HG02840 (cell line): ENCODE measurements around the gene LCAT.

ENCODE experiments used
- ATAC-seq: cut with Tn5 transposase; IDR thresholded peaks from one replicate; pipeline ENCODE4 v1.9.1; 2021; ENCODE audit warnings: mild to moderate bottlenecking, moderate library complexity, moderate number of reproducible peaks; ENCODE audit not compliant: unreplicated experiment, low FRiP score

Gene LCAT

DNA sequence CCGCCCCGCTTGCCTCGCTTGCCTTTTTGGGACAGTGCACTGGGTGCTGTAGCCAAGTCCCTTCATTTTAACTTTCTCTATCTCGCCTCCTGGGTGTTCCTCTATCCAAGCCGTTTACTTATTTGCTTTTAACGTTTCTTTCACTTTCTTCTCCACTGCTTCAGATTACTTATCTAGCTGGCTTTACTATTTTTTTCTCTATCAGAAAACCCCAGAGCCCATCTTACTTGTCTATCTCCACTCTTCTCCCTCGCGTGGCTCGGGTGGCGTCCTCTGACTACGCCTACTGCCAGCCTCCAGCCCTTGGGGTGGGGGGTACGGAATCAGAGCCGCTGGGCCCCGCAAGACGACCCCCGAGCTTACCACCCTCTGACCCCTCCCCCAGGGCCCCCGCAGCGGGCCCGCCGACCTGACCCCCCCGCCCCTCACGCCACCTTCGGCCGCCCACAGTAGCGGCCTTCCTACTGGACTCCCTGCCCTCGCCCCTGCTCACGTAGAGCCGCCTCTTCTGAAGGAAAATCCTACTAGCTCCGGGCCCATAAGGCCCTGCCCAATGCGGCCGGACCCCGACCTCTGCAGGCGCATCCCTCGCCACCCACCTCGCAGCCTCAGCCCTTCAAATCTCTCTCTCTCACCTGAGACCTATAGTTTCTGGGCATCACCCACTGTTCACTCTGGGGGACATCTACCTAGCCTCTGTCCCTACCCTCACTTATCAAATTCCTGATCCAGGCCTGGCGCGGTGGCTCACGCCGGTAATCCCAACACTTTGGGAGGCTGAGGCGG is 25.5 kb upstream of the LCAT start:
- ATAC-seq = no peak

DNA sequence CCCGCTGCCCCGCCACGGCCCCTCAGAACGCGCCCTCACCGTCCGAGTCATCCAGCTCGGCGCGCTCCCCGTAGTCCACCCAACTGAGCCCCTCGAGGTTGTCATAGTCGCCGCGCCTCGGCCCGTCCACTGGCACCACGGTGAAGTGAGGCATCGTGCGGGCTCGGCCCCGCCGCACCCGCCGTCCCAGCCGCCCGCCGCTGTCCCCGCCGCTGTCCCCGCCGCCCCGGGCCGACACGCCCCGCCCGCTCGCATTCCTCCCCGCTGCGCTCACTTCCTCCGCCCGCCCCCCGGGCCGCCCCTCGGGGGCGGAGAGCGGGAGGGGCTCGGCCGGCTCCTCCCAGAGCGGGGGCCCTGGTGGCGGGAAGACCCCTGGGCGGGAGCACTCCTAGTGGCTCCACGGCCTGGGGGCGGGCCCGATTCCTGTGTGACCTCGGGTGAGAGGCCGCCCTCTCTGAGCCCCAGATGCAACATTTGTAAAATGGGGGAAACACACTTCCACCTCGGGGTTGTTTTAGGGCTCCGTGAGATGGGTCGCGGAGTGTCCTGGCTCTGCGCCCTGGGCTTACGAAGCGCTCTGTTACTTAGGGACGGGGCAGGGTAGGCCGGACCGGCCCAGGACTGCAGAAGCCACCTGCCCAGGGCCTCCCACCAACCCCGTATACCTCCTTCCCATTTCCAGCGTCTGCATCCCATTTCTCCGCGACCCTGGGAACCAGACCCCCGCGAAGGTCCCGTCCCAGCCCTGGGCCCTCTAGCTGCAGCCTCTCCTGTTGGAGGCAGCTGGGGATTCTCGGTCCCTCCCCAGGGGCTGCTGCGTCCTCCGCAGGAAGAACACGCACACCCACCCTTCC is 24.7 kb upstream of the LCAT start, which contains the start of gene SLC12A4:
Gene SLC12A4, minus strand, starts transcription at position 238 of the 854 bp plus-strand sequence. Its CDS starts 84 bp downstream, at position 154.
- ATAC-seq = peak; percentile 69

DNA sequence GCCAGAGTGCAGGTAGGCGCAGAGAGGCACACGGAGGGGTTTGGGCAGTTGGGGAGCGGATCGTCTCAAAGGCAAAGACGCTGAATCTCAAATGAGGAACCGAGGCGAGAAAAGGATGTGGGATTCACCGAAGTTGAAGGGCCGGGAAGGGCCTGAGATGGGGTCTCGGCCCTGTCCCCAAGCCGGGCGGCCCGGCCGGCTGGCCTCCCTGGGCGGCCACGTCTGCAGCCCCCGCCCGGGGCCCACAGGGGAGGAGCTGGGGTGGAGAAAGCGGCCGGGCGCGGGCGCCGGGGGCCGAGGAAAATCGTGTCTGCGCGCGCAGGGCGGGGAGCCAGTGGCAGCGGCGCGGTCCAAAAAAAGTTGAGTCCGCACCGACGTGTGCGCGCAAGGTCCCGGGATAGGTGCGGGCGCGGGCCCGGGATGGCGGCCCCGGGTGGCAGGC is 24.1 kb upstream of the LCAT start:
- ATAC-seq = peak; percentile 25

DNA sequence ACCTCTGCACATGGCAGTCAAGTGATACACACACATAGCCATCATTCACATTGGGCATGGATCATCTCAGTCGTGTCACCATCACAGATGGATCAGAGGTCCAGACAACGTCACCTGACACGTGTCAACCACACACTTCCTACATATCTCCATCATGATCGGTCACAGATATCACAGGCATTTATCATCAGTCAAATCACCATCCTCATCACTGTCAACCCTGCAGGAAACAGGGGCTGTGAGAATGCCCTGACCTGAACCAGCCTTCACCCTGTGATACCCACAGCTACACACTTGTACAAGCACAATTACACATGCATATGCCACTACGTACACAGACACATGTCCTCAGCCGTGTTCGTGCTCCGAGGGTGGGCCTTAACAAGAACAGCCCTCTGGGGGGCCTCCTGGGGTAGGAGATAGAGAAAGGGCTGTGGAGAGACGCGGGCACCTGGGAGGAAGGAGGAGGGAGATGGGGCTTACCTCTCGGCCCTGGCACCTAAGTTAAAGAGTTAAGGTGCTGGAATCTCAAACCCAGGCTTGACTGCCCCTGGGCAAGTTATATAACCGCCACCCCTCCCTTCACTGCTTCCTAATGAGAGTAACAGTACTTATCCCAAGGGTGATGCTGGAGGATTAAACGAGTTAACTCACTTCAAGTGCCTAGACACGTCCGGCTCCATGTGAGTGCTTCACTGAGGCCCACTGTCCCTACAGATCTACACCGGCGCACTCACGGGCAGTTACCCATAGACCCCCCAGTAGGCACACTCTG is 23.4 kb upstream of the LCAT start:
- no peak for ATAC-seq

DNA sequence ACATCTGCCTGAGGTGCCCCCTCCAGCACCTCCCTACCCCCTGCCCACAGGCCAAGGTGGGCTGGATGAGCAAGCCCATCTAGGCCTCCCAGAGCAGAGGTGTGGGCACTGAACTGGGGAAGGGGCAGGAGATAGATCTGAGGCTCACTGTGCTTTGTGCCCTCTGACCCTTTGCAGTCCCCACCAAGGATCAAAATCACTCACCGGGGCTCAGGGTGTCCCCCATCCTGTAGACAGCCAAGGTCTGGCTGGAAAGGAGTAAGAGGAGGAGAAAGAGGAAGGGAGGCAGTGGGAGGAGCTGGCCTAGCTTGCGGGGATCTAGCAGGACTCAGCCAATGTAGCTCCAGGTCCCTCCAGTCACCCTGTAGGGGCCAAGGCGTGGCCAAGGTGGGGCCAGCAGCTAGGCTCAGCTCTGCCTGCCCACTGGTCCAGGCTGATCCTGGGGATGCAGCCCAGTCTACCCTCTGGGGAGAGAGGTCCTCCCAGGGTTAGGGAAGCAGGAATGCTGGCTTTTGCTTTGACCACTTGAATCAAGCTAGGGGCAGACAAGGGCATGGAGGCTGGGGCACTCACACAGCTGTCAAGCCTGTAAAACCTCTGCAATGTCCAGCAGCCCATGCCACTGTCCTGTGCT is 22.7 kb upstream of the LCAT start:
- no peak for ATAC-seq

DNA sequence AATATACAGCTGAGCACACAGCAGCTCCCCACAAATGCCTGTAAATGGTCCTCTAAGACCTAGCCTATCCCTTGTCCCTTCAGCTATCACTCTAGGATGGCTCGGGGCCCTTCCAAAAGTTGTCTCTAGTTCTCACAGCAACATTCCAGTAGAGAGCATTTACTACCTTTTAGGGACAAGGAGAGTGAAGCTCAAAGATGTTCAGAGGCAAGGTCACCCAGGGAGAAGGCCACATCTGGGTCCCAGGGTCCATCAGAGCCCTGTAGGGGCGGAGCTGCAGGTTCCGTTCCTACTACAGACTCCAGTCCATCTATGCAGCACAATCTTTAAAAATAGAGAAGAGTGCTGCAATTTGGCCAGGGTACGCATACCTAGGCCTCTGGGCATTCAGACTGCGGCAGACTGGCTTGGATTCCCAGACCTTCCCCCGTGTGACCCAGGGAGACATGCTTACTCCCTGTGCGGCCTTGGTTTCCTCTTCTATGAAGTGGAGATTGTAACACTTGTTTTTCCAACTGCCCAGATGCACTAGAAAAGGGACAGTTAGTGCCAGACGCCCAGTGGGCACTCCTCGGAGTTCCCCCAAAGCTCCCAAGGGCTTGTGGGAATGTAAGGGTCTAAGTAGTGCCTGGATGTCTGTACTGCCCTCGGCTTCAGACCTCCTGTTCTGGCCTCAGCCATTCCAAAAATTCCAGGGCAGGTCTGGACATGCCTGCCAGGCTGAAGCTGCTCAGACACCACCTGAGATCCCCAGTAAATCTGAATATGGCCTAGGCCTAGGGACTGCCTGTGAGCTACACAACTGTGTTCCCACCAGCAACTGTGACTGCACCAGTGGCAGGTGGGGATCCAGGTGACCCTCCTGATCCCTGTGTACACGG is 22.0 kb upstream of the LCAT start:
- no peak for ATAC-seq

DNA sequence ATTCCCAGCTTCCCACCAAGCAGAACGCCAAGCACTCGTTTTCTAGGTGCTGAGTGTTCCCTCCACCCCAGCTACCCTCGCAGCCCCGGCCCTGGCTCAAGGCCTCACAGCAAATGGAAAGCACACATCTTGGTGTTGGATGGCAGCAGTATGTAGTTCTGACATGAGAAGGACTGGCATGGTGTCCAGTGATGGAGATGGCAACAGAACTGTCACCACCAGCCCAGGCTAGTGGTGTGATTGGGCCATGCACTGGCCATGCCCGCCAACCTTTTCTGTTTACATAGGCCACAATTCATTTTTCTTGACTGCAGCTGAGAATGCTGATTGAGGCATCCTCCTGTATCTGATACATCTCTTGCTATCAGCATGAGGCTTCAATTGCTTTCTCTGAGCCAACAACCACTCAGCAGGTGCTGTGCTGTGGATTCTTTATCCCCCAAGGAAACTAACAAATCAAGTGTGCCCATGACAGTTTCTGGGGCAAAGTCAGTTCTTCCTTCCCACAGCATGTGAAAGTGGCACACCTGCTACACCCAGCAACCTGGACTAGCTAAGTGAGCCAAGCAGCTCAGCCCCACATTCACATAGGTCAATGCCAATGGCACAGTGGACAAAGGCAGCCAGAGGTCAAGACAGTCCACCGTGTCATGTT is 20.7 kb upstream of the LCAT start:
- no peak for ATAC-seq

DNA sequence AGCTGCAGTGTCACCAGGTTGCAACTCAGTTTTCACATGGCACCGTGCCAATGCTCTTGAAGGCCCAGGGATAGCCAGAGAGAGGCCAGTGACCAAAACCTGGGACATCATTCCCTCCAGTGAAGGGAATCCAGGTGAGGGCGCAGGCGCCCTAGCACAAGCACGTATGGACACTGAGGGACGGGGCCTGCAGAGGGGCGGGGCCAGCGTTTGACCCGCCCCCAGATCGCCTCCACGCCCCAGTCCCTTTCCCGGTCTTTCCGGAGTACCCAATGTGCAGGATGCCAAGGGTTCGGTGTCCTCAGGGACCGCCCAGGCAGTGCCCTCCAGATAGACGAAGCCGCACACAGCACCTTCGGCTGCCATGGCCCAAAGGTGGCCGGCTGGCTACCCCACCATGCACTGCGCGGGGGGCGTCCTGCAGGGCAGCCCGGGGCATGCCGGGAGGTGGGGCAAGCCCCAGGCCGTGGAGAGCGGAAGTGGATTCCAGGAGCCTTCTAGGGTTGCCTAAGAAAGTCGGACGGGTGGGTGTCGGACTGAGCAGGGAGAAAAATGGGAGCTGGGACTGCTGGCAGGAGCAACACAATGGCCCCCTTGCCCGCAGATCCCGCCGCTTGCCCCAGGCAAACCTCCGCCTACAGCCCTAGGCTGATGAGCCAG is 19.9 kb upstream of the LCAT start:
- no peak for ATAC-seq

DNA sequence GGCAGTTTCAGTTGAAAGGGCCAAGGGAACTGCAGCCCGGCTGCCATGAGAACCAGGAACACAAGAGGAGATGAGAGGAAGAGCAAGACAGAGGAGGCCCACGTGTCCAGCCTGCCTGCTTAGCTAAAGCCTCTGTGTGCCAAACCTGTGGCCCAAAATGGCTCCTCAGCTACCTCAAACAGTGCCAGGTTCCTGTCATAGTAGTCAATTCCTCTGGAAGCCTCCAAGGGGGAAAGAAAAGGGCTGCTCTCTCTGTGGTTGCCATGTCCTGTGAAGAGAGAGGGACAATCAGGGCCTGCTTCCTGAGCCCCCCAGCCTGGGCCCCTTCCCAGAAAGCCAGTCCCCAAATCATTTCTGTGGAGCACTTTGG is 19.4 kb upstream of the LCAT start:
- ATAC-seq = no peak

DNA sequence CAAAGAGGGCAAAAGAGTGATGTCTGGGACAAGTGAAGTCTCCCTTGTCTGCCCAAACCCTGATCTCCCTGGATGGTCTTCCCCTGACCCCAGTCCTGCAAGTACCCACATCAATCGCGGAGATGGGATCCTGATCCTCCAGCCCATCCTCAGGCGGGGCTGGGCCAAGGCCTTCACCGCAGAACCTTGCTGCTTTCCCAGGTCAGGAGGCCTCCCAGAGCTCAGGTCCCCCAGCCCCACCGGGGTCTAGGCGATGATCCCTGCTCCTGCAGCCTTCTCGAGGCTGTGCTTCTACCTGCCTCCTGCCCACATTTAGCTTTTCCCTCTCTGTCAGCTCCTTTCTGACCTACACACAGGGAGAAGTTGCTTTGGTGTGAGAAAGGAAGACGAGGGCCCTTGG is 18.2 kb upstream of the LCAT start:
- no peak for ATAC-seq

DNA sequence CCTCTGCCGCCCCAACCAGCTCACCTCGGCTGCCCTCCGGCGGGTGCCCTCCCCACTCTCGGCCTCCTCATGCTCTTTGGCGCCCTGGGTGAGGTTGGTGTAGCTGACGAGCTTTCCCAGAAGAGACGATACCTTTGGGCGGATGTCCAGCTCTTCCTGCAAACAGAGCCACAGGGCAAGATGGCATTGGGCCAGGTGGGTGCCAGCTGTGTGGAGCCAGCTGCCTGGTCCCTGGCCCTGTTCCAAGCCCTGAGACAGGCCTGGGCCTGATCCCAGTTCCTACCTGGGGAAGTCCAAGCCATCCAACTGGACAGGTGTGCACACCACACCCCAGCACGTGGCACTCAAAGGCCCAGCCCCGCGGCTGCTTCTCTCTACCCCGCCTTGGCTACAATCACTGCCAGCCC is 17.6 kb upstream of the LCAT start:
- no peak for ATAC-seq

DNA sequence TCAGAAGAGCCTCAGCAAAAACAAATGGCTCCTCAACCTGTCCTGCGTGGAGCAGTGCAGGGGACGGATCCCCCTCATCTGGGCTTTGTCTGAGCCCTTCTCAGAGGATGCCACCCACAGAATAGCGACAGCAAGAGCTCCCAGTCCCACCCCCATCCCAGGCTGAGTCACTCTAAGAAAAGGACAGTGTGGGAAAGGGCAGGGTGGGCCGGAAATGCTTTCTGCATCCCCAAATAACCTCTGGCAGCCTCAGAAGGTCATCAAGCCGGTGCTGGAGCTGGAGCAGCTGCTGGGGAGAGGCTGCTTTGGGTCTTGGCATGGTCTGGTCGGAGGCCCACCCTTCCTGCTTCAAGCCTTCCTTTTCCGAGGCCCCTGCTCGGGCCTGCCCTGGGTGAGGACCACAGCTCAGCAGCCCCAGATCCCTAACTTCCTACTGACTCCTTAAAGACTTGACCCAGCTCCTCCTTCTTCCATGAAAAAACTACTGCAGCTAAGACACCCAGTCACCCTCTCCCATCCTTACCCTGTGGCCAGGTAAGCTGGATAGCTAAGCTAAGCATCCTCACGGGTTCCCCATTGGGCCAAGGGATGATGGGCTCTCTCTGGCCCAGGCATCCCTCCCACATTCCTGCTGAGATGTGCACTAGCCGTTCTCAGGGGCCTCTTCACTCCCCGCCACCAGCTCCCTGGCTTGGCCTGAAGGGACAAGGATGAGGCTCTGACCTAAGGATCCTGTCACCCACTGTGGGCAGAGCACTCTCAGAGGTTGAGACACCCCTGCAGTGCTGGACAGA is 15.8 kb upstream of the LCAT start:
- ATAC-seq = no peak

DNA sequence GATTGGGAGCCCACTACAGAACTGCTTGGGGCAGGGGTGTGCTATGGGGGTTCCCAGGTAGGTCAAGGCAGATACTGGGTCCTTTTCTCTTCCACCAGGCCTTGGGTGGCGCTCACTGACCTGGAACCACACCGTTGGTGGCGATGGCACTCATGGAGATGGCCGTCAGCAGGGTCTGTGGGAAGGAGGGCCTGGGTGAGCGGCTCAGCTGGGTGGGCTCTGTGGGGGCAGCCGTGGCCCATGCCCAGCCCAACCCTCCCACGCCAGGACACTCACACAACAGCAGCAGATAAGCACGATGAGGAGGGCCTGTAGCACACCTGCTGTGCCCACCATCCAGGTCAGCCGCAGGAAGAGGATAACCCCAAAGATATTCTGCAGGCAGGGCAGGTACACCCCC is 13.7 kb upstream of the LCAT start:
- no peak for ATAC-seq

DNA sequence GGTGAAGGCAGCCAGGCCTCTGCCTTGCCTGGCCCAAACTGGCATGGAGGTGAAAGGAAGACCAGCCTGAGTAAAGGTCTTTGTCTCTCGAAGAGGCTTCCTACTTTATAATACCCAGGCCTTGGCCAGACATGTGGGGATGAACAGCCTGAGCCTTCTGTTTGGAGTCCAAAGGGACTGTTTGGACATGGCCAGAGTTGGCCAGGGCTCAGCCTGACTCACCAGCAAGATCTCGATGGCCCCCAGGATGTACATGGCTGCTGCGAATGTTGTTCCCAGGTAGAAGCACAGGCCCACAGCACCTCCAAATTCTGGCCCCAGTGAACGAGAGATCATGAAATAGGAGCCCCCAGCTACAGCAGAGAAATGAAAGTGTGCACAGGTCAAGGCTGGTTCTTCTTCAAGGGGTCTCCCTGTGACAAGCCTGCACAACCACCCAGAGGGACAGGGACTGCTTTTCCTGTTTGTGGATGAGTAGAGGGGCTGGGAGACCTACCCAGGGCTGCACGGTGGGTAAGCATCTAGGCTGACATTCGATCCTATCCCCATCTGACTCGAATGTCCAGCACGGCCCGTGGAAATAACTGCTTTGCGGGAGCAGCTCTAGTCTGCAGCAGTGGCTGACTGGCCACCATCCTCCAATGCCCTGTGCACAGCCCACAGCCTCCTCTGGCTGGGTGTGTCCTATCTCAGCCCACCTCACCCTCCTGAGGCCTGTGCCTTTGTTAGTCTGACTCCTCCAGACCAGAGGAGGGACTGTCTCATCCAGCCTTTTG is 10.7 kb upstream of the LCAT start:
- no peak for ATAC-seq

DNA sequence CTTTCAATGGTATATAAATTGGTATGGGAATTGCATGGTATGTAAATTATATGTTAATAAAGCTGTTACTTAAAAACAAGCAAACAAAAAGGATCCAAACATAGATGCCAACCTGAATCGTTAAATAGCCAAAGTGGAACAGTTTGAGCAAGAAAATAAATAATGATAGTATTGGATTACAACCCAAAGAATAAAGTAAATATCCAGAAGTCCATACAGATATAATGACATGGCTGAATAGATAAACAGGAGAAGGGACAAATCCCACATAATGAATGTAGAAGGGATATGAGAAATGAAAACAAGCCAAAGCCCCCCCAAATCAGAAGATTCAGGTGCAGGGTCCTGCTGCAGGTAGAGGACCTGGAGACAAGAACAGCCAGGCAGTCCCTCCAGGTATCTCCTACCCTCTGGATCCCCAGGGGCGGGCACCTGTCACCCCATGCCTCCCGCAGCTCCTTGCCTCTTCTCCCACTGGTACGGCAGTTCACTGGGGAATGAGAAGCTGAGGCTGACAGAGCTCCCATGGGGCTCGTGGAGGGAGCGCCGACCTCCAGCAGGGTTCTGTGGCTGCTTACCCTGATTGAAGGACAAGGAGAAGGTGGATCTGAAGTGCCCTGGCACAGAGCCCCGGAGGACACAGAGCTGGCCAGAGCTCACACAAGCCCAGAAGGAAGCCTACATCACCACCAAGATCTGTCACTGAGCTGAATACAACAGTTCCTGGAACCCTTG is 9.9 kb upstream of the LCAT start:
- ATAC-seq = no peak

DNA sequence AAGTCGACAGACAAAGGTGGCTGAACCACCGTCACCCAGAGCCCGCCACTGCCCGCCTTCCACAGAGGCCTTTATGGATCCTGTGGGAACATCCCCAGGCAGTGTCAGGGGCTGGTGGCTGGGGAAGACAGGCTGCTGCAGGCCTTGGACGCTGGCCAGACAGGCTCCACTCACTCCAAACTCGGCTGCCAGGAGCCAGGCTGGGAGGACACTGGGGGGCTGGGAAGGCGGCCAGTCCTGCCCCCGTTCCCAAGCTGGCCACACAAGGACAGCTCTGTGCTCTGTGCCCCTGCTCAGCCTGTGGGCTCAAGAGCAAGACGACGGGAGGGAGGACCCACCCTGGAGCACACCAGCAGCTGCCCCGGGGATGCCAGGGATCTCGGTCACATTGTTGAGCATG is 7.6 kb upstream of the LCAT start:
- ATAC-seq = no peak
